Body of pancreas (tissue), 4 donors: ENCODE data around the gene SPOP.

ENCODE experiments used
- POLR2A ChIP-seq, 3 donors: fragments of 450-650 bp; IDR thresholded peaks; one replicate each; pipeline ENCODE4 v1.6.1; 2016; ENCODE audit warnings: antibody characterized with exemption in 3 of 3, mild to moderate bottlenecking in 2 of 3
- TF ChIP-seq, protein P1 (sequence below), 7 experiments: fragments of 450-650 bp in 4 of 7; fragments of 200-600 bp in 3 of 7; sonication (generic) in 3 of 7; IDR thresholded peaks; one replicate each; pipeline ENCODE4 v1.5.1; 2016 to 2019; ENCODE audit warnings: antibody characterized with exemption in 7 of 7

DNA sequence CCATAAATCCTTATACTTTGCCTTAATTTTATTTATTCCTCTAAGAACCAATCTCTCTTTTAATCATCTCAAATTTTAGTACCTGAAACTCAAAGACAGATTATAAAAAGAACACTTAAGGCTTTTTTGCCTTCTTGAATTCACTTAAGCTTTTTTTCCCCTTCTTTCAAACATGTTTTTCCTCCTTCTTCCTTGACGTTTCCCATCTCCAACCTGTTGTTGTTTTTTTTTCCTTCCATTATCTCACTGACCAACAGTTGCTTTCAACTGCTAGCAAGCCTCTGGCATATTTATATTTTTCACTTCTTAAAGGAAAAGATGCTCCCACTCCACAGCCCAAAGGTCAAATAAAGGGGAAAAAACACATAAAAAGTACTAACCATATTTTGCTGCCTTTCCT lies 32.2 kb downstream of the SPOP start:
- TF ChIP-seq, protein P1, sequence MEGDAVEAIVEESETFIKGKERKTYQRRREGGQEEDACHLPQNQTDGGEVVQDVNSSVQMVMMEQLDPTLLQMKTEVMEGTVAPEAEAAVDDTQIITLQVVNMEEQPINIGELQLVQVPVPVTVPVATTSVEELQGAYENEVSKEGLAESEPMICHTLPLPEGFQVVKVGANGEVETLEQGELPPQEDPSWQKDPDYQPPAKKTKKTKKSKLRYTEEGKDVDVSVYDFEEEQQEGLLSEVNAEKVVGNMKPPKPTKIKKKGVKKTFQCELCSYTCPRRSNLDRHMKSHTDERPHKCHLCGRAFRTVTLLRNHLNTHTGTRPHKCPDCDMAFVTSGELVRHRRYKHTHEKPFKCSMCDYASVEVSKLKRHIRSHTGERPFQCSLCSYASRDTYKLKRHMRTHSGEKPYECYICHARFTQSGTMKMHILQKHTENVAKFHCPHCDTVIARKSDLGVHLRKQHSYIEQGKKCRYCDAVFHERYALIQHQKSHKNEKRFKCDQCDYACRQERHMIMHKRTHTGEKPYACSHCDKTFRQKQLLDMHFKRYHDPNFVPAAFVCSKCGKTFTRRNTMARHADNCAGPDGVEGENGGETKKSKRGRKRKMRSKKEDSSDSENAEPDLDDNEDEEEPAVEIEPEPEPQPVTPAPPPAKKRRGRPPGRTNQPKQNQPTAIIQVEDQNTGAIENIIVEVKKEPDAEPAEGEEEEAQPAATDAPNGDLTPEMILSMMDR (IDR thresholded peaks at IDR 0.05): no peak
- TF ChIP-seq POLR2A (IDR thresholded peaks at IDR 0.05): no peak
